HepG2 (cell line): ENCODE data around the gene LDLRAD4. TPM values are rescaled to one million over a fixed set of nuclear protein-coding genes. Genes with fewer than 3 reads are reported as not detected.

Source experiments
- ATAC-seq: fragments of 200-7000 bp; cut with Tn5 transposase; 3 replicates; pipeline ENCODE4 v1.9.1; 2020; ENCODE audit warnings: mild to moderate bottlenecking, moderate library complexity
- BruUV-seq: library from RNA; stranded (reverse); fragments of 400-500 nt; replicated peaks from 2 replicates; lab custom pipeline; 2021; lab: Mats Ljungman, UMichigan
- CTCF ChIA-PET: fragments of 300-600 bp; formaldehyde crosslinking; extraction: SDS; loops from one replicate; lab custom pipeline; 2021; ENCODE audit warnings: low total read pairs, inconsistent platforms, low intra/inter-chr PET ratio; lab: Yijun Ruan, JAX
- POLR2A ChIA-PET: fragments of 350-600 bp; sonication (Branson Sonifier 250); formaldehyde crosslinking; loops from one replicate; lab custom pipeline; 2020; ENCODE audit warnings: antibody characterized with exemption, inconsistent platforms; lab: Yijun Ruan, JAX
- DNase-seq: peaks from one replicate; pipeline ENCODE4 v3.0.0-alpha.2; 2015; ENCODE audit warnings: low spot score
- FAIRE-seq: peaks from 3 replicates; lab custom pipeline; 2011; peaks lifted over from hg19 to GRCh38; lab: Jason Lieb, UNC
- H2AFZ ChIP-seq: one replicate; pipeline ENCODE4 v1.6.1; 2011; ENCODE audit warnings: low read length, inconsistent platforms
- H3K27ac ChIP-seq: fragments of 300-600 bp; 3 replicates; pipeline ENCODE4 v1.8.0; 2011; ENCODE audit warnings: mixed run types, mild to moderate bottlenecking, mixed read lengths, low read length, inconsistent platforms; ENCODE audit not compliant: insufficient read depth; ENCODE audit errors: extremely low read length
- H3K27me3 ChIP-seq, 2 experiments: fragments of 200-600 bp in 1 of 2; 2 replicates in 1 of 2; 3 replicates in 1 of 2; pipeline versions ENCODE4 v1.6.0 to v1.8.0; 2011; ENCODE audit warnings: low read length in 2 of 2, mild to moderate bottlenecking in 2 of 2, moderate library complexity in 2 of 2, inconsistent platforms in 1 of 2; ENCODE audit not compliant: insufficient read depth in 2 of 2, control insufficient read depth in 1 of 2
- H3K36me3 ChIP-seq, 2 experiments: fragments of 200-600 bp in 1 of 2; replicated peaks in 1 of 2; 2 replicates in 1 of 2; 3 replicates in 1 of 2; pipeline versions ENCODE4 v1.5.1 to v1.8.0; 2011; ENCODE audit warnings: low read length in 2 of 2, inconsistent platforms in 1 of 2; ENCODE audit not compliant: insufficient read depth in 2 of 2, control insufficient read depth in 1 of 2
- H3K4me1 ChIP-seq: 2 replicates; pipeline ENCODE4 v1.5.1; 2012; ENCODE audit warnings: low read length, inconsistent platforms; ENCODE audit not compliant: insufficient read depth
- H3K4me2 ChIP-seq: 2 replicates; pipeline ENCODE4 v1.6.0; 2011; ENCODE audit warnings: low read depth, low read length, inconsistent platforms
- H3K4me3 ChIP-seq, 3 experiments: fragments of 200-600 bp in 1 of 3; sonication (generic), shearing (Covaris generic) in 1 of 3; replicated peaks in 1 of 3; 2 replicates each; pipeline ENCODE4 v1.5.1; 2011 to 2016; ENCODE audit warnings: low read length in 3 of 3, inconsistent platforms in 2 of 3, low read depth in 2 of 3, mild to moderate bottlenecking in 2 of 3, control low read depth in 1 of 3, mixed read lengths in 1 of 3; ENCODE audit not compliant: insufficient read depth in 1 of 3
- H3K79me2 ChIP-seq: one replicate; pipeline ENCODE4 v1.6.1; 2011; ENCODE audit warnings: low read length, inconsistent platforms; ENCODE audit not compliant: insufficient read depth
- H3K9ac ChIP-seq: 2 replicates; pipeline ENCODE4 v1.6.0; 2011; ENCODE audit warnings: mild to moderate bottlenecking, low read depth, low read length, inconsistent platforms; ENCODE audit not compliant: insufficient read depth
- H3K9me3 ChIP-seq: 2 replicates; pipeline ENCODE4 v1.5.1; 2012; ENCODE audit warnings: mild to moderate bottlenecking, low read length
- H4K20me1 ChIP-seq: 2 replicates; pipeline ENCODE4 v1.6.0; 2011; ENCODE audit warnings: inconsistent platforms, mild to moderate bottlenecking, low read length, moderate library complexity; ENCODE audit not compliant: insufficient read depth
- JARID2 ChIP-seq: sonication (generic); formaldehyde crosslinking; IDR thresholded peaks from 2 replicates; pipeline ENCODE4 v1.8.1; 2023; ENCODE audit warnings: missing genetic modification reagents, inconsistent platforms; ENCODE audit not compliant: insufficient replicate concordance
- PAF1 ChIP-seq: IDR thresholded peaks from 2 replicates; pipeline ENCODE4 v1.6.1; 2016; ENCODE audit warnings: missing genetic modification reagents, missing compliant biosample characterization
- SNRNP70 ChIP-seq: fragments of 200-400 bp; formaldehyde crosslinking; IDR thresholded peaks from 2 replicates; pipeline ENCODE4 v1.6.1; 2017; ENCODE audit warnings: mild to moderate bottlenecking, low read depth, low read length, moderate library complexity
- ZNF839 ChIP-seq: sonication (generic); formaldehyde crosslinking; IDR thresholded peaks from 2 replicates; pipeline ENCODE4 v1.4.0; 2020; ENCODE audit warnings: missing genetic modification reagents, mild to moderate bottlenecking, borderline replicate concordance
- ZSCAN12 ChIP-seq: sonication (generic); formaldehyde crosslinking; IDR thresholded peaks from 2 replicates; pipeline ENCODE4 v1.9.0; 2021; ENCODE audit warnings: mild to moderate bottlenecking, missing genetic modification reagents
- WGBS: methylation state at CpG from one replicate; pipeline ENCODE4 v1.1.6; 2017; ENCODE audit warnings: low lambda C conversion rate; 5-methylcytosine and 5-hydroxymethylcytosine counted together
- in situ Hi-C: cut with HindIII; loops from 2 replicates; pipeline ENCODE4 v1.10.0; 2017; ENCODE audit warnings: low pct_unique_long_range_greater_than_20kb; ENCODE audit not compliant: extremely low pct_ligation_motif_present
- intact Hi-C: fragments of 100-400 bp; cut with micrococcal nuclease; formaldehyde crosslinking; loops from one replicate; pipeline ENCODE4 v1.10.0; 2022; ENCODE audit not compliant: unreplicated experiment
- polyA plus RNA-seq, 8 experiments: library from polyadenylated mRNA; depleted of rRNA in 3 of 8; stranded (reverse) in 7 of 8; unstranded in 1 of 8; fragments of >200 nt; fragmentation: Illumina TruSeq in 4 of 8; extraction: Trizol in 4 of 8; gene quantifications; 2 replicates each; pipeline versions ENCODE4 v1.2.1 to v1.2.3, GENCODE V29; 2011 to 2016; ENCODE audit warnings: low read depth in 4 of 8, missing spikeins in 1 of 8, mixed read lengths in 1 of 8; ENCODE audit not compliant: insufficient read depth in 1 of 8
- total RNA-seq, 5 experiments: library from RNA; depleted of rRNA; stranded (reverse); fragments of >200 nt; fragmentation: Illumina TruSeq; extraction: Trizol; gene quantifications; 2 replicates each; pipeline ENCODE4 v1.2.3, GENCODE V29; 2016; ENCODE audit warnings: low read depth in 1 of 5
- TF ChIP-seq, protein P1 (sequence below): sonication (generic); formaldehyde crosslinking; IDR thresholded peaks from 2 replicates; pipeline ENCODE4 v1.4.0; 2020; ENCODE audit warnings: missing genetic modification reagents, borderline replicate concordance

LDLRAD4 gene
- total and polyA plus RNA-seq, 2 of the 13 experiments (the other 11 are each of a cell fraction or from before 2014, with no cell fraction given): 13.6 to 20.9 TPM

DNA sequence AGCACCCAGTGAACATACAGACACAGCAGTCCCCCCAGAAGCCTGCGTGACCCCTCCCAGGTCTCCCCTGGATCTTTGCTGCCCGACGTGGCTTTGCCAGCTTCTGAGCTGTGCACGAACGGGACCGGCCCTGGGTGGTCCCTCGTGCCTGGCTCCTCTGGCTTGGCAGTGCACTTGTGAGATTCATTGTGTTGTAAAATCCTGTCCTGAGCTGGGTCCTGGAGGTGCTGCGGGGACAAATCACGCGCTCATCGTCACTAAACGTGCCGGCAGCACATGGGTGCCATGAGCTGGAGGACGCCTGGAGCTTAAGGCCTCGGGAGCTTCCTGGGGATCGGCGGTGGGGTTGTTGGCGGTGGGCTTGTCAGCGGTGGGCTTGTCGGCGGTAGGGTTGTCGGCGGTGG, 402.9 kb downstream of the LDLRAD4 start:
- FAIRE-seq: no peak
- no peak for ATAC-seq
- POLR2A ChIA-PET: no interaction called here
- H3K27ac ChIP-seq: no peak overlapping the region
- intact Hi-C loops (no loop called here), in situ Hi-C loops (no loop called here)
- no peaks in the 10 kb centered on the region for H3K27me3 ChIP-seq
- H3K9me3 ChIP-seq: no peaks in the 10 kb centered on the region
- WGBS: 98% methylated on average over 11 of the region's 23 CpGs
- no peaks in the 10 kb centered on the region for H3K79me2 ChIP-seq
- DNase-seq: no peak
- no peaks in the 10 kb centered on the region for H3K36me3 ChIP-seq
- H2AFZ ChIP-seq: no peak overlapping the region
- no peak overlapping the region for H3K4me3 ChIP-seq
- CTCF ChIA-PET: no interaction called here
- TF ChIP-seq PAF1 (CRISPR knock-in tag): no peak
- no peak for TF ChIP-seq JARID2 (CRISPR knock-in tag)
- TF ChIP-seq ZNF839 (CRISPR knock-in tag): no peak
- no peak for TF ChIP-seq SNRNP70
- TF ChIP-seq ZSCAN12 (CRISPR knock-in tag): no peak
- TF ChIP-seq, protein P1, sequence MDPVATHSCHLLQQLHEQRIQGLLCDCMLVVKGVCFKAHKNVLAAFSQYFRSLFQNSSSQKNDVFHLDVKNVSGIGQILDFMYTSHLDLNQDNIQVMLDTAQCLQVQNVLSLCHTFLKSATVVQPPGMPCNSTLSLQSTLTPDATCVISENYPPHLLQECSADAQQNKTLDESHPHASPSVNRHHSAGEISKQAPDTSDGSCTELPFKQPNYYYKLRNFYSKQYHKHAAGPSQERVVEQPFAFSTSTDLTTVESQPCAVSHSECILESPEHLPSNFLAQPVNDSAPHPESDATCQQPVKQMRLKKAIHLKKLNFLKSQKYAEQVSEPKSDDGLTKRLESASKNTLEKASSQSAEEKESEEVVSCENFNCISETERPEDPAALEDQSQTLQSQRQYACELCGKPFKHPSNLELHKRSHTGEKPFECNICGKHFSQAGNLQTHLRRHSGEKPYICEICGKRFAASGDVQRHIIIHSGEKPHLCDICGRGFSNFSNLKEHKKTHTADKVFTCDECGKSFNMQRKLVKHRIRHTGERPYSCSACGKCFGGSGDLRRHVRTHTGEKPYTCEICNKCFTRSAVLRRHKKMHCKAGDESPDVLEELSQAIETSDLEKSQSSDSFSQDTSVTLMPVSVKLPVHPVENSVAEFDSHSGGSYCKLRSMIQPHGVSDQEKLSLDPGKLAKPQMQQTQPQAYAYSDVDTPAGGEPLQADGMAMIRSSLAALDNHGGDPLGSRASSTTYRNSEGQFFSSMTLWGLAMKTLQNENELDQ (CRISPR knock-in tag): no peak
- H3K4me1 ChIP-seq: peaks cover 8% of the 10 kb centered on the region; the same call in 1 of the 2 replicates
- BruUV-seq: no TSS peak
- no peak overlapping the region for H3K4me2 ChIP-seq
- no peaks in the 10 kb centered on the region for H4K20me1 ChIP-seq
- H3K9ac ChIP-seq: no peak overlapping the region
